ENCODE data around the gene MACROH2A1. TPM values are rescaled to one million over a fixed set of nuclear protein-coding genes. Genes with fewer than 3 reads are reported as not detected.

Gene MACROH2A1
- 137 and 162 TPM in 2 replicates for total RNA-seq

GRCh38 chr5:135398855-135399793 lies at the start of gene MACROH2A1:
Gene MACROH2A1, minus strand, starts transcription at chr5:135399231. Its CDS starts 10,138 bp downstream, at chr5:135389093.

GRCh38 chr5:135447298-135447929 lies 48.4 kb upstream of the MACROH2A1 start, which contains the start of gene DCANP1:
Gene DCANP1, minus strand, starts transcription at chr5:135447348. Its CDS starts 240 bp downstream, at chr5:135447108.

Small RNA genes within 50 kb of the gene (small RNA-seq; reads per million reads assigned to genes)
- not detected for gene DCANP1

Other genes starting within 250 kb of the MACROH2A1 start
- gene DCANP1, start 48.1 kb upstream of the MACROH2A1 start, total RNA-seq, result not detected in 2 replicates
- gene TIFAB, start 53.1 kb upstream of the MACROH2A1 start, total RNA-seq, result not detected in 2 replicates
- gene NEUROG1, start 136.7 kb upstream of the MACROH2A1 start, total RNA-seq, result not detected in 2 replicates
- gene CXCL14, start 179.8 kb upstream of the MACROH2A1 start, total RNA-seq, result under 0.01 and 0.37 TPM in 2 replicates

Data from subcutaneous preadipocyte (primary cell).